ENCODE measurements around the gene CLIP4. TPM values are rescaled to one million over a fixed set of nuclear protein-coding genes. Genes with fewer than 3 reads are reported as not detected.

Gene CLIP4
- total RNA-seq, 2 experiments from 2014 or later, result not detected

DNA sequence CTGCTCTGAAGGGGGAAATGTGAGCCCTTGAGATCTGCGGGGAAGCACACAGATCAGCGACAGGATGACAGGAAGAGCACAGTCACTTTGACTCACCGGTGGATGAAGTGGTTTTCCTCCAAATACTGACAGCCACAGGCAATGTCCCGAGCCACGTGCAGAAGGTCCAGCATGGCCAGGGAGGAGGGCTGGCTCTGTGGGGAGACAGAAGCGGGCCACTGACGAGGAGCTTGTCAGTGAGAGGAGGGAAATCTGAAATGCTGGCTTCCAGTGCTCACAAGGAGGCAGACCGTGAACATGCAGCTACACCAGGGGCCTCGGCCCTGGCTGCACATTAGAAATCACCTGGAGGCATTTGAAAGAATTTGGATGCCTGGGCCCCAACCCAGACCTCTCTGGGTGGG is 98.7 kb downstream of the CLIP4 start:
- H3K4me2 ChIP-seq (ENCODE audit: low read length), result no peak overlapping the region
- no peaks in the 10 kb centered on the region for H3K36me3 ChIP-seq (ENCODE audit: insufficient read depth, low read length)
- no peak overlapping the region for H3K4me3 ChIP-seq (ENCODE audit: low read depth, low read length, poor library complexity, severe bottlenecking)
- CTCF ChIA-PET (ENCODE audit: unreplicated experiment), result no interaction called here
- intact Hi-C loops (cut with micrococcal nuclease; ENCODE audit: unreplicated experiment), result no loop called here
- H3K27ac ChIP-seq (ENCODE audit: low read depth, low read length, poor library complexity, severe bottlenecking), result no peak overlapping the region
- no TSS peak for BruUV-seq (replicated peaks)
- POLR2A ChIA-PET, result interaction anchor here (0.6 kb wide), 1 partner anchor 1187 kb away, joined by 3 read pairs; no protein-coding TSS in a partner anchor
- H4K20me1 ChIP-seq (ENCODE audit: insufficient read depth, low read length), result no peaks in the 10 kb centered on the region
- DNase-seq (ENCODE audit: low spot score), result no peak
- TF ChIP-seq, protein P1, sequence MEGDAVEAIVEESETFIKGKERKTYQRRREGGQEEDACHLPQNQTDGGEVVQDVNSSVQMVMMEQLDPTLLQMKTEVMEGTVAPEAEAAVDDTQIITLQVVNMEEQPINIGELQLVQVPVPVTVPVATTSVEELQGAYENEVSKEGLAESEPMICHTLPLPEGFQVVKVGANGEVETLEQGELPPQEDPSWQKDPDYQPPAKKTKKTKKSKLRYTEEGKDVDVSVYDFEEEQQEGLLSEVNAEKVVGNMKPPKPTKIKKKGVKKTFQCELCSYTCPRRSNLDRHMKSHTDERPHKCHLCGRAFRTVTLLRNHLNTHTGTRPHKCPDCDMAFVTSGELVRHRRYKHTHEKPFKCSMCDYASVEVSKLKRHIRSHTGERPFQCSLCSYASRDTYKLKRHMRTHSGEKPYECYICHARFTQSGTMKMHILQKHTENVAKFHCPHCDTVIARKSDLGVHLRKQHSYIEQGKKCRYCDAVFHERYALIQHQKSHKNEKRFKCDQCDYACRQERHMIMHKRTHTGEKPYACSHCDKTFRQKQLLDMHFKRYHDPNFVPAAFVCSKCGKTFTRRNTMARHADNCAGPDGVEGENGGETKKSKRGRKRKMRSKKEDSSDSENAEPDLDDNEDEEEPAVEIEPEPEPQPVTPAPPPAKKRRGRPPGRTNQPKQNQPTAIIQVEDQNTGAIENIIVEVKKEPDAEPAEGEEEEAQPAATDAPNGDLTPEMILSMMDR (conservative IDR thresholded peaks at IDR 0.05; ENCODE audit: low read length), result no peak
- no peak for TF ChIP-seq EZH2phosphoT487 (IDR thresholded peaks at IDR 0.05; ENCODE audit: borderline replicate concordance, low read depth, low read length)
- no peaks in the 10 kb centered on the region for H3K9me3 ChIP-seq (ENCODE audit: low read length)
- no peak overlapping the region for H2AFZ ChIP-seq (ENCODE audit: low read length)
- H3K4me1 ChIP-seq (ENCODE audit: insufficient read depth, low read length, poor library complexity, severe bottlenecking), result no peaks in the 10 kb centered on the region
- no peaks in the 10 kb centered on the region for H3K79me2 ChIP-seq (ENCODE audit: insufficient read depth, low read depth, low read length)
- no peaks in the 10 kb centered on the region for H3K9me2 ChIP-seq (ENCODE audit: insufficient read depth, low read length)

DNA sequence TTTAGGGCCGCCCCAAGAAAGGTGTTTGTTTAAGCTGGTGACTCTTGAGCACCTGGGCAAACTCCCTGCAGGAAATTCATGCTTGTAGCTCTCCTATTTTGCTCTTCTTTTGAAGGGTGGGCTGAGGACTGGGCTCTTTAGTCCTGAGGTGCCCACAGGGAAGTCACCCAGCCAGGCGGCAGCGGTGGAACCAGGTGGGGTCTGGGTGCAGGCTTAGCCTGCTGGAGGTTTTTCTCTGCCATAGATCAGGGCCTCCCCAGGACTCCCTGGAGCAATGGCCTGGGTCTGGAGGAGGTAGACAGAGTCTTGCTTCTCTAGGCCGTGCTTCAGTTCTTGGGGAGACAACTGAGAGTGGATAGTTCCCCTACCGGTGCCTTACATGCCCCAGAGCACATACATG is 99.9 kb downstream of the CLIP4 start:
- CTCF ChIA-PET (ENCODE audit: unreplicated experiment), result no interaction called here
- DNase-seq (ENCODE audit: low spot score), result no peak

More for the DNA sequence above, 99.9 kb downstream of the CLIP4 start:
- no peaks in the 10 kb centered on the region for H3K36me3 ChIP-seq (ENCODE audit: insufficient read depth, low read length)
- H3K9me2 ChIP-seq (ENCODE audit: insufficient read depth, low read length), result no peaks in the 10 kb centered on the region
- no peaks in the 10 kb centered on the region for H3K4me1 ChIP-seq (ENCODE audit: insufficient read depth, low read length, poor library complexity, severe bottlenecking)
- TF ChIP-seq EZH2phosphoT487 (IDR thresholded peaks at IDR 0.05; ENCODE audit: borderline replicate concordance, low read depth, low read length), result no peak
- TF ChIP-seq, protein P1 (conservative IDR thresholded peaks at IDR 0.05; ENCODE audit: low read length), result no peak
- no peak overlapping the region for H3K4me3 ChIP-seq (ENCODE audit: low read depth, low read length, poor library complexity, severe bottlenecking)
- H3K79me2 ChIP-seq (ENCODE audit: insufficient read depth, low read depth, low read length), result no peaks in the 10 kb centered on the region
- H2AFZ ChIP-seq (ENCODE audit: low read length), result no peak overlapping the region
- no peak overlapping the region for H3K4me2 ChIP-seq (ENCODE audit: low read length)
- H3K27ac ChIP-seq (ENCODE audit: low read depth, low read length, poor library complexity, severe bottlenecking), result no peak overlapping the region
- intact Hi-C loops (cut with micrococcal nuclease; ENCODE audit: unreplicated experiment), result no loop called here
- BruUV-seq (replicated peaks), result no TSS peak
- H4K20me1 ChIP-seq (ENCODE audit: insufficient read depth, low read length), result no peaks in the 10 kb centered on the region
- no peaks in the 10 kb centered on the region for H3K9me3 ChIP-seq (ENCODE audit: low read length)
- POLR2A ChIA-PET, result no interaction called here

Data from OCI-LY7 (cell line).